Neural cell (in vitro differentiated cells): ENCODE data around the gene PICALM. TPM values are rescaled to one million over a fixed set of nuclear protein-coding genes. Genes with fewer than 3 reads are reported as not detected.

Source experiments
- H2AFZ ChIP-seq: fragments of 200-600, 300-800 bp; sonication (generic), shearing (Covaris generic); 2 replicates; pipeline ENCODE4 v1.6.0; 2014; ENCODE audit warnings: low read depth, mild to moderate bottlenecking, antibody characterized with exemption, low read length, moderate library complexity
- H3F3A ChIP-seq: fragments of 200-600 bp; shearing (Covaris generic); 2 replicates; pipeline ENCODE4 v1.6.1; 2016; ENCODE audit warnings: mild to moderate bottlenecking, moderate library complexity, mixed read lengths, antibody characterized with exemption, low read length; ENCODE audit not compliant: insufficient read depth, poor library complexity, severe bottlenecking
- H3K27ac ChIP-seq: fragments of 200-600, 300-800 bp; sonication (generic), shearing (Covaris generic); 2 replicates; pipeline ENCODE4 v1.5.1; 2014; ENCODE audit warnings: mild to moderate bottlenecking, low read length, moderate library complexity
- H3K27me3 ChIP-seq: fragments of 300-800, 200-600 bp; sonication (generic), shearing (Covaris generic); 2 replicates; pipeline ENCODE4 v1.6.0; 2014; ENCODE audit warnings: mild to moderate bottlenecking, low read depth, low read length, moderate library complexity; ENCODE audit not compliant: insufficient read depth
- H3K36me3 ChIP-seq: fragments of 300-800, 200-600 bp; sonication (generic), shearing (Covaris generic); 2 replicates; pipeline ENCODE4 v1.5.1; 2014; ENCODE audit warnings: mild to moderate bottlenecking, antibody characterized with exemption, low read length, moderate library complexity; ENCODE audit not compliant: insufficient read depth
- H3K4me2 ChIP-seq: fragments of 300-800, 200-600 bp; sonication (generic), shearing (Covaris generic); 2 replicates; pipeline ENCODE4 v1.6.0; 2014; ENCODE audit warnings: mild to moderate bottlenecking, low read length
- H3K4me3 ChIP-seq: fragments of 300-800, 200-600 bp; sonication (generic), shearing (Covaris generic); 2 replicates; pipeline ENCODE4 v1.5.1; 2014; ENCODE audit warnings: mild to moderate bottlenecking, low read length, moderate library complexity
- H3K79me2 ChIP-seq: fragments of 200-600 bp; shearing (Covaris generic); replicated peaks from 2 replicates; pipeline ENCODE4 v1.6.0; 2014; ENCODE audit warnings: mild to moderate bottlenecking, low read length, moderate library complexity; ENCODE audit not compliant: insufficient read depth
- H3K9ac ChIP-seq: fragments of 300-800, 200-600 bp; sonication (generic), shearing (Covaris generic); 2 replicates; pipeline ENCODE4 v1.6.1; 2016; ENCODE audit warnings: mild to moderate bottlenecking, low read length, mixed read lengths
- H3K9me2 ChIP-seq: fragments of 200-600 bp; shearing (Covaris generic); 2 replicates; pipeline ENCODE4 v1.6.1; 2016; ENCODE audit warnings: mild to moderate bottlenecking, low read length, mixed read lengths; ENCODE audit not compliant: insufficient read depth
- H3K9me3 ChIP-seq: fragments of 200-600, 300-800 bp; sonication (generic), shearing (Covaris generic); 2 replicates; pipeline ENCODE4 v1.6.1; 2016; ENCODE audit warnings: mild to moderate bottlenecking, mixed run types, low read length, moderate library complexity, mixed read lengths
- H4K20me1 ChIP-seq: fragments of 200-600 bp; shearing (Covaris generic); 2 replicates; pipeline ENCODE4 v1.6.1; 2016; ENCODE audit warnings: mild to moderate bottlenecking, mixed run types; ENCODE audit not compliant: insufficient read depth
- EP300 ChIP-seq: fragments of 450-650 bp; conservative IDR thresholded peaks from 2 replicates; pipeline ENCODE4 v1.6.1; 2014; ENCODE audit warnings: antibody characterized with exemption, mild to moderate bottlenecking, moderate library complexity; ENCODE audit not compliant: poor library complexity, severe bottlenecking
- EZH2 ChIP-seq: fragments of 200-600, 300-800 bp; shearing (Covaris generic), sonication (generic); IDR thresholded peaks from 2 replicates; pipeline ENCODE4 v1.6.1; 2014; ENCODE audit warnings: antibody characterized with exemption, low read length, borderline replicate concordance, mild to moderate bottlenecking; ENCODE audit not compliant: insufficient read depth, poor library complexity, severe bottlenecking
- MXI1 ChIP-seq: fragments of 450-650 bp; conservative IDR thresholded peaks from 2 replicates; pipeline ENCODE4 v1.6.1; 2014; ENCODE audit warnings: antibody characterized with exemption, mild to moderate bottlenecking; ENCODE audit not compliant: poor library complexity, severe bottlenecking
- POLR2AphosphoS5 ChIP-seq: IDR thresholded peaks from 2 replicates; pipeline ENCODE4 v1.6.1; 2012
- RAD21 ChIP-seq: fragments of 450-650 bp; conservative IDR thresholded peaks from 2 replicates; pipeline ENCODE4 v1.6.1; 2014; ENCODE audit warnings: antibody characterized with exemption, mild to moderate bottlenecking, moderate library complexity
- REST ChIP-seq: IDR thresholded peaks from 2 replicates; pipeline ENCODE4 v1.6.1; 2012; ENCODE audit warnings: borderline replicate concordance
- SMC3 ChIP-seq: fragments of 450-650 bp; conservative IDR thresholded peaks from 2 replicates; pipeline ENCODE4 v1.6.1; 2014; ENCODE audit warnings: antibody characterized with exemption, mild to moderate bottlenecking, moderate library complexity; ENCODE audit not compliant: poor library complexity
- TAF1 ChIP-seq: IDR thresholded peaks from 2 replicates; pipeline ENCODE4 v1.6.1; 2012; ENCODE audit warnings: low read depth
- polyA plus RNA-seq: library from polyadenylated mRNA; depleted of rRNA; stranded (reverse); fragments of >200 nt; gene quantifications from 2 replicates; pipeline ENCODE4 v1.2.3, GENCODE V29; 2014
- TF ChIP-seq, protein P1 (sequence below): fragments of 450-650 bp; IDR thresholded peaks from 2 replicates; pipeline ENCODE4 v1.5.1; 2014; ENCODE audit warnings: antibody characterized with exemption, mild to moderate bottlenecking, moderate library complexity; ENCODE audit not compliant: poor library complexity, severe bottlenecking

Gene PICALM
- polyA plus RNA-seq, 1 donor from 2014 or later = 161 TPM

GRCh38 chr11:85939099-85940015, 129.5 kb downstream of the PICALM start:
- Histone ChIP-seq H2AFZ (no peak overlapping the region), H3K36me3 (no peaks in the 10 kb centered on the region), H3K27me3 (no peaks in the 10 kb centered on the region), H4K20me1 (no peaks in the 10 kb centered on the region), H3F3A (no peaks in the 10 kb centered on the region), H3K79me2 (no peaks in the 10 kb centered on the region), H3K9me2 (no peaks in the 10 kb centered on the region), H3K9ac (no peak overlapping the region), H3K4me2 (no peak overlapping the region), H3K4me3 (no peak overlapping the region), H3K9me3 (peaks cover 4% of the 10 kb centered on the region), H3K27ac (no peak overlapping the region)
- no peak for TF ChIP-seq SMC3
- no peak for TF ChIP-seq EZH2
- TF ChIP-seq TAF1 = no peak
- TF ChIP-seq RAD21 = no peak
- no peak for TF ChIP-seq REST
- TF ChIP-seq POLR2AphosphoS5 = no peak
- no peak for TF ChIP-seq MXI1
- TF ChIP-seq, protein P1, sequence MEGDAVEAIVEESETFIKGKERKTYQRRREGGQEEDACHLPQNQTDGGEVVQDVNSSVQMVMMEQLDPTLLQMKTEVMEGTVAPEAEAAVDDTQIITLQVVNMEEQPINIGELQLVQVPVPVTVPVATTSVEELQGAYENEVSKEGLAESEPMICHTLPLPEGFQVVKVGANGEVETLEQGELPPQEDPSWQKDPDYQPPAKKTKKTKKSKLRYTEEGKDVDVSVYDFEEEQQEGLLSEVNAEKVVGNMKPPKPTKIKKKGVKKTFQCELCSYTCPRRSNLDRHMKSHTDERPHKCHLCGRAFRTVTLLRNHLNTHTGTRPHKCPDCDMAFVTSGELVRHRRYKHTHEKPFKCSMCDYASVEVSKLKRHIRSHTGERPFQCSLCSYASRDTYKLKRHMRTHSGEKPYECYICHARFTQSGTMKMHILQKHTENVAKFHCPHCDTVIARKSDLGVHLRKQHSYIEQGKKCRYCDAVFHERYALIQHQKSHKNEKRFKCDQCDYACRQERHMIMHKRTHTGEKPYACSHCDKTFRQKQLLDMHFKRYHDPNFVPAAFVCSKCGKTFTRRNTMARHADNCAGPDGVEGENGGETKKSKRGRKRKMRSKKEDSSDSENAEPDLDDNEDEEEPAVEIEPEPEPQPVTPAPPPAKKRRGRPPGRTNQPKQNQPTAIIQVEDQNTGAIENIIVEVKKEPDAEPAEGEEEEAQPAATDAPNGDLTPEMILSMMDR = no peak
- no peak for TF ChIP-seq EP300

- no peaks in the 10 kb centered on the region for H3K27me3 ChIP-seq
- peaks cover 4% of the 10 kb centered on the region for H3K9me3 ChIP-seq
- TF ChIP-seq RAD21 = no peak
- no peak for TF ChIP-seq EZH2
- TF ChIP-seq, protein P1 = no peak
- no peak for TF ChIP-seq POLR2AphosphoS5
- no peak for TF ChIP-seq TAF1
- no peak for TF ChIP-seq EP300
- TF ChIP-seq REST = no peak
- TF ChIP-seq SMC3 = no peak
- TF ChIP-seq MXI1 = no peak
Observed at GRCh38 chr11:85937835-85938234, 131.0 kb downstream of the PICALM start.

More at GRCh38 chr11:85937835-85938234, 131.0 kb downstream of the PICALM start:
- Histone ChIP-seq H3K4me2 (no peak overlapping the region), H3F3A (no peaks in the 10 kb centered on the region), H3K4me3 (no peak overlapping the region), H4K20me1 (no peaks in the 10 kb centered on the region), H3K9ac (no peak overlapping the region), H3K36me3 (no peaks in the 10 kb centered on the region), H3K27ac (no peak overlapping the region), H3K79me2 (no peaks in the 10 kb centered on the region), H2AFZ (no peak overlapping the region), H3K9me2 (no peaks in the 10 kb centered on the region)
